ENCODE results near the gene BOLA1.
A peak's percentile ranks its signal among the peaks of the same experiment; 100 is the strongest.

BOLA1 gene

GRCh38 chr1:149887456-149888246 is 11.7 kb upstream of the BOLA1 start:
- peak; percentile 74 for DNase-seq

DNA sequence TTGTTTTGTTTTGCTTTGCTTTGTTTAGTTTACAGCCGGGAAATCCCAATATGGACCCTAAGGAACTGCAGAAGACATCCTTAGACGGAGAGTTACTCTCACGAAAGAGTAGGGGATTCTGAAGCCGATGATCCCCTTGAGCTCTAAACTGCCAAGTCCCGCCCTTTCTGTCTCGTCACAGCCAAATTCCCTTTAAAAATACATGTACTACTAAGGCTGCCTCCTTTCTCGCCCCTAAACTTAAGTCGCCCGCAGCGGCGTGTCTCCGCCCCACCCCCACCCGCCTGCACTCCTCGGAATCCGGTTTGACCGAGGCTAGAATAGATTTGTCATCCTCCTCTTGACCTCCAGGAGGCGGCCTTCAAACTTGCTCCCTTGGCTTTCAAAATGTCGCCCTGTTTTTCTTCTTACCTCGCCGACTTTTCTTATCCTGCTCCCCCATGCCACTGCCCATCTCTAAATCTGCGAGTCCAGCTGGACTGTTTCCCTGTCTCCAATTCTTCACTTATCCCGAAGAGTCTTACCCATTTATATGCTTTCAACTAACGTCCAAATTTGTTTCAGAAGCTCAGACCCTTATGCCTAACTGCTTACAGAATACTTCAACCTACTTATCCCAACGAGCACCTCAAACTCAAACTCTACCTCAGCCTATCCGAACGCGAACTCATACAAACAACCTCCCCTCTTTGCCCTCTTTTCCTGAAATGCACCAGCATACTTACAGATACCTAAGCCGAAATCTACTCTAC is 10.9 kb upstream of the BOLA1 start:
- peak; percentile 66 for DNase-seq

GRCh38 chr1:149888999-149889289 is 10.4 kb upstream of the BOLA1 start:
- DNase-seq, result no peak

GRCh38 chr1:149896575-149896974 is 2.8 kb upstream of the BOLA1 start:
- DNase-seq, result no peak

GRCh38 chr1:149903836-149904491 is 4.6 kb downstream of the BOLA1 start:
- DNase-seq, result no peak

GRCh38 chr1:149906570-149907075 is 7.3 kb downstream of the BOLA1 start:
- no peak for DNase-seq

DNA sequence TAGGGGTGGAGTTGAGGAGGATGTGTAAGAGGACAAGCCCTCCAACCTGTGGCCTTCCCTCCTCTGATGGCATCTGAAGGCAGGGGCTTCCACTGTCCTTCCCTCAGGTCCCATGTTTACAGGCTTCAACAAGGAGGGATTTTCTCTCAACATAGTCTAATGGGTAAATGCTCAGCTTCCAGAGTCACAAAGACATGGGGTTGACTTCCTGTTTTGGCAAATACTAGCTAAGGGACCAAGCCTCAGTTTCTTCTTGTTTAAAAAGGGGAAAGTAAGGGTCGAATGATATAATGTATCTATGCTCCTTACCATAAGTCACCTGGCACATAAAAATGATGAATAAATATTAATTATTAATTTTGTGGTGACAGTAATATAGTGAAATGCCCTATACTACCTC is 15.2 kb downstream of the BOLA1 start:
- no peak for DNase-seq

DNA sequence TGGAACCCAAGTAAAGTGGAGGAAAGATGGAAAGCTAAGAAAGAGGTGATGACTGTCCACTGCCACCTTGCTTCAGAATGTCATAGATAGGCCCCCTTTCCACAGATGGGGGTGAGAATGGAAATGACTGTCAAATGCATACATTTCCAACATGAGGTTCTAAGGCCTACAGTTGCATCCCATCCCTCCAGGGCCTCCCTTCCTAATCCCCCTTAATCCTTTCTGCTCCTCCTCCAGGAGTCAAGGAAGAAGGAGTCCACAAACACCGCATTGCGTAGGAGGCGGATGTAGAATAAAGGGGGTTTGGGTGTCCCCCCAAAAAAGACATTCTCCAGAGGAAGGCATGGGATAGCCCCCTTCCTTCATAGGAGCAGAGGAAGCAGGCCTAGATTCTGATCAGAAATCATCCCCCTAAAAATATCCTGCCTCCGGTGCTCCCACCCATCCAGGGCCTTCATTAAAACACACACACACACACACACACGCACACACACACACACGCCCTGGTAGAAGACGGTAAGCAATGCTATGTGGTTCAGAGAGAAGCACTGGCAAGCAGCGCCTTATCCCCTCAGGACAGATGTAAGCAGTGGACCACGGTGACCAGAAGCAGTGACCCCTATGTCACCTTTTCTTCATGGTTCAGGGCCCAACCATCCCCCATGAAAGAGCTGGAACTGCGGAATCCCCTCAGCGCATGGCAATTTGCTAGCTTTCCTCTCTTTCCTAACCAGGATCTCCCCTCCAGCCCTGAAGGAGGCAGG is 16.2 kb downstream of the BOLA1 start:
- DNase-seq, result no peak

DNA sequence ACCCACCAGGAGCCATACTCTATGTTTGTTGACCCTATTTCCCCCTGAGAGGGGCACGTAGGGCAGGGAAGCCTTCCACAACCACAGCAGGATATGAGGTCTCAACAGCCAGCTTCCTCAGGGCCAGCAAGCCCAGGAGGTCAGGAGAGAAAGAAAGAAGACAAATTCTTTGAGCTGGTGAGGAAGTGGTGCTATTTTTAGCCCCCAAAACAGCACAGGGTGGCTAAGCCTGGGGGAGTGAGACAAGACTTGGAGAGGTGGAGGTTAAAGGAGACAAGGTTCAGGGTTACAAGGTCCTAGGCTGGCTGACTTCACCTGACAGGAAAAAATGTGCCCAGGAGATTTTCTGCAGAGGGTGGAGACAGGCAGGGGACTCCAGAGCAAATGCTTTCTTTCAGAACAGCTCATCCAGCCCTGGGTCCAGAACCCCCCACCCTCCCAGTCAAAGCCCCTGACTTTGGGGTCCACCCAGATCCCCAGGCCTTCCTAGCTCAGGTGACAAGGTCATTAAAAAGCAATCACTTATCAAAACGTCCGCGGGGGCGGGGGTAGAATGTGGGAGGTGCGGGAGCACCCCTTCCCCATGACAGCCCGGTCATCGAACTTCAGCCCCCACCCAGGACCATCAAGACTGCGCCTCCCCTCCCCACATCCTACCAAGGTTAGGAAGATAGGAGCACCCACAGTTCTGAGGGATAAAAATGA is 17.0 kb downstream of the BOLA1 start:
- no peak for DNase-seq

- no peak for DNase-seq
These were observed 17.5 kb downstream of the BOLA1 start for GRCh38 chr1:149916898-149917252.

- no peak for DNase-seq
These were observed 18.3 kb downstream of the BOLA1 start, which contains the start of gene SV2A for GRCh38 chr1:149917571-149918144. SV2A (minus strand) TSS chr1:149917844; CDS start chr1:149913840, 4,004 bp downstream.

- DNase-seq, result no peak
These were observed 24.3 kb downstream of the BOLA1 start for GRCh38 chr1:149923626-149924025.

- DNase-seq, result no peak
These were observed 26.0 kb downstream of the BOLA1 start for GRCh38 chr1:149925345-149925744.

- no peak for DNase-seq
These were observed 26.4 kb downstream of the BOLA1 start for GRCh38 chr1:149925751-149926150.

GRCh38 chr1:149926296-149926695 is 26.9 kb downstream of the BOLA1 start:
- DNase-seq, result no peak

- DNase-seq, result no peak
These were observed 27.7 kb downstream of the BOLA1 start for GRCh38 chr1:149927056-149927562.

GRCh38 chr1:149927563-149928400 is 28.4 kb downstream of the BOLA1 start, which contains the start of gene SF3B4:
SF3B4 (minus strand) TSS chr1:149927803; CDS start chr1:149927759, 44 bp downstream.
- peak; percentile 96 for DNase-seq

DNA sequence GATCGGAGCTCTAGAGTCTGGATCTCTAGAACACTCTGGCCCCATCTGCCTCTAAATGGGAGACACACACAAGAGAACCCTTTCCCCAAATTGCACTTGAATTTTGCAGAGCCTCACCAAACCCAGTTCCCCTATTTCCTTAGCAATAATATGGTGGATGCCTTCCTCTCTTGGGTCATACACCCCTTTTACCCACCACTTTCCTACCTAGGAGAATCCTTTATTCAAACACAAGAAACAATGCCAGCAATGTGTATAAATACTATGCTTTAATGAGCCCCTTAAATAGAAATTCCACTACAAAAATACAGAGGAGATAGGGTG is 29.0 kb downstream of the BOLA1 start:
- DNase-seq, result no peak

DNA sequence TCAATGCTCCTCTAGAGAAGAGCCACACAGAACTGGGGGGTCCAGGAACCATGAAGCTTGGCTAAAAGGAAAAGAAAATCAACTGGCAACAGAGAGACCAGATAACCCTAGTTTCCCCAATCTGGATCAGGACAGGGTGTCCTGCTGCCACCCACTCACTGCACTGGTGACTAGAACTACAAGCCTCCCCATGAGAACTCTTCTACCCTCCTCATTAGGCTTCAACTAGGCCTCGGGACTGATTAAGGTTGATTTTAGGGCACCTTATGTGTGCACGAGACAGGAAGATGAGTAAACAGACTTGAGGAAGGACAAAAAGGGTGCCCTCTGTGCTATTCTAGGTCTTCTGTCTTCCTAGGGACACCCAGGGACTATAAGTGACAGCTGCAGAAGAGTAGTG is 30.5 kb downstream of the BOLA1 start:
- DNase-seq, result no peak

GRCh38 chr1:149931212-149931790 is 31.9 kb downstream of the BOLA1 start:
- DNase-seq, result no peak
